Activated T-cell treated with anti-CD3 and anti-CD28 coated beads, Interleukin-2, amount 50 U/mL, for 1 hour (primary cell): ENCODE measurements around the gene PHLDA3.
"Not testable (repeated sequence)": the region's sequence is repeated elsewhere in the genome, so short reads cannot be mapped to it uniquely, and the experiment has no call there.

Source experiments
- DNase-seq: peaks from one replicate; pipeline ENCODE4 v3.0.0-alpha.2; 2020

The PHLDA3 gene

GRCh38 chr1:201503397-201504176, 34.6 kb upstream of the PHLDA3 start:
- no peak for DNase-seq

- DNase-seq = no peak
These were observed 33.5 kb upstream of the PHLDA3 start for GRCh38 chr1:201502511-201502857.

GRCh38 chr1:201501812-201502510, 33.0 kb upstream of the PHLDA3 start:
- DNase-seq = no peak

- no peak for DNase-seq
These were observed 32.2 kb upstream of the PHLDA3 start for GRCh38 chr1:201501144-201501543.

GRCh38 chr1:201500670-201501120, 31.7 kb upstream of the PHLDA3 start:
- no peak for DNase-seq

GRCh38 chr1:201499795-201500669, 31.0 kb upstream of the PHLDA3 start:
- DNase-seq = no peak

GRCh38 chr1:201499191-201499590, 30.2 kb upstream of the PHLDA3 start:
- no peak for DNase-seq

GRCh38 chr1:201498621-201499020, 29.6 kb upstream of the PHLDA3 start:
- DNase-seq = no peak

GRCh38 chr1:201497935-201498509, 29.0 kb upstream of the PHLDA3 start:
- DNase-seq = no peak

- no peak for DNase-seq
These were observed 27.3 kb upstream of the PHLDA3 start for GRCh38 chr1:201496296-201496690.

GRCh38 chr1:201495551-201496295, 26.7 kb upstream of the PHLDA3 start:
- no peak for DNase-seq

- DNase-seq = no peak
These were observed 25.0 kb upstream of the PHLDA3 start for GRCh38 chr1:201493757-201494617.

GRCh38 chr1:201493026-201493656, 24.2 kb upstream of the PHLDA3 start:
- DNase-seq = not testable (repeated sequence)

- no peak for DNase-seq
These were observed 23.0 kb upstream of the PHLDA3 start for GRCh38 chr1:201491896-201492511.

- no peak for DNase-seq
These were observed 21.7 kb upstream of the PHLDA3 start for GRCh38 chr1:201490708-201491131.

- no peak for DNase-seq
These were observed 20.8 kb upstream of the PHLDA3 start for GRCh38 chr1:201489643-201490261.

- DNase-seq = no peak
These were observed 20.0 kb upstream of the PHLDA3 start for GRCh38 chr1:201488830-201489589.

- no peak for DNase-seq
These were observed 18.8 kb upstream of the PHLDA3 start for GRCh38 chr1:201487742-201488141.

GRCh38 chr1:201486187-201486586, 17.2 kb upstream of the PHLDA3 start:
- DNase-seq = no peak
